ENCODE measurements around the gene NEGR1. TPM values are rescaled to one million over a fixed set of nuclear protein-coding genes. Genes with fewer than 3 reads are reported as not detected.

NEGR1 gene
- total and polyA plus RNA-seq, 9 of the 15 experiments (the other 6 are each of a cell fraction or from before 2014, with no cell fraction given) = not detected

DNA sequence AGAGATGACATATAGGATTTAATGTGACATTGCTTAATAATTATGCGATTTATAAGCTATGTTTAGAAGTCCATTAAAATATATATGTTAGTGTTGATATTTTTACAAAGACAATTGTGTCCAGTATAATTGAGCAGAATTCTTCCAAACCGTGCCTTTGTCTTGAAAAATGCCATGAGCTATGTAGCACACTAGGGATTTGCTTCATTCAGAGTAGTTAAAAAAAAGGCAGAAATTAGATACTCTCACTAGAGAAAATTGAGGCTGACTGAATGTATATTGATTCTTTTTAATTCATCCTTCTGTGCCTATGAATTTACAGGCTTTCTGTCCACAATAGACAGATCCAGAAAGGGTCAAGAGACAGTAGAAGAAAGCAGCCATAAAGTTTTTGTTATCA, 429.0 kb downstream of the NEGR1 start:
- no TSS peak for BruUV-seq (replicated peaks)
- in situ Hi-C loops (cut with MboI) = no loop called here

More for the DNA sequence above, 429.0 kb downstream of the NEGR1 start:
- H3K27ac ChIP-seq (ENCODE audit: extremely low read depth, low read depth, low read length) = no peak overlapping the region
- WGBS (ENCODE audit: insufficient coverage, low coverage, missing lambda C conversion rate) = 11% methylated on average over 2 of the region's 2 CpGs
- no peaks in the 10 kb centered on the region for H3K9me1 ChIP-seq (ENCODE audit: control insufficient read depth, insufficient read depth, low read length)
- no peak overlapping the region for H3K4me3 ChIP-seq
- H4K20me1 ChIP-seq (replicated peaks; ENCODE audit: control insufficient read depth, insufficient read depth, low read length) = no peaks in the 10 kb centered on the region
- ChIA-PET CTCF (ENCODE audit: low intra/inter-chr PET ratio) (no interaction called here), POLR2A (no interaction called here)
- intact Hi-C loops (cut with micrococcal nuclease) = no loop called here
- ATAC-seq = no peak
- H3K79me2 ChIP-seq (ENCODE audit: control insufficient read depth, insufficient read depth, low read length) = no peaks in the 10 kb centered on the region
- no peak for FAIRE-seq
- no peaks in the 10 kb centered on the region for H3K9me3 ChIP-seq (replicated peaks; ENCODE audit: control insufficient read depth, insufficient read depth, low read depth, low read length)
- H3K4me2 ChIP-seq (ENCODE audit: insufficient read depth, low read length) = no peak overlapping the region
- no peak overlapping the region for H3K9ac ChIP-seq (ENCODE audit: insufficient read depth in 1 of 2, low read depth in 2 of 2, low read length in 2 of 2)
- no peaks in the 10 kb centered on the region for H3K4me1 ChIP-seq (replicated peaks in 1 of 2; ENCODE audit: control insufficient read depth in 2 of 2, insufficient read depth in 2 of 2, low read length in 2 of 2)
- no peaks in the 10 kb centered on the region for H3K36me3 ChIP-seq (ENCODE audit: control insufficient read depth, insufficient read depth, low read length)
- TF ChIP-seq ZNF707 (CRISPR knock-in tag; conservative IDR thresholded peaks at IDR 0.05) = no peak
- TF ChIP-seq NFXL1 (CRISPR knock-in tag; IDR thresholded peaks at IDR 0.05) = no peak
- TF ChIP-seq, protein P1, sequence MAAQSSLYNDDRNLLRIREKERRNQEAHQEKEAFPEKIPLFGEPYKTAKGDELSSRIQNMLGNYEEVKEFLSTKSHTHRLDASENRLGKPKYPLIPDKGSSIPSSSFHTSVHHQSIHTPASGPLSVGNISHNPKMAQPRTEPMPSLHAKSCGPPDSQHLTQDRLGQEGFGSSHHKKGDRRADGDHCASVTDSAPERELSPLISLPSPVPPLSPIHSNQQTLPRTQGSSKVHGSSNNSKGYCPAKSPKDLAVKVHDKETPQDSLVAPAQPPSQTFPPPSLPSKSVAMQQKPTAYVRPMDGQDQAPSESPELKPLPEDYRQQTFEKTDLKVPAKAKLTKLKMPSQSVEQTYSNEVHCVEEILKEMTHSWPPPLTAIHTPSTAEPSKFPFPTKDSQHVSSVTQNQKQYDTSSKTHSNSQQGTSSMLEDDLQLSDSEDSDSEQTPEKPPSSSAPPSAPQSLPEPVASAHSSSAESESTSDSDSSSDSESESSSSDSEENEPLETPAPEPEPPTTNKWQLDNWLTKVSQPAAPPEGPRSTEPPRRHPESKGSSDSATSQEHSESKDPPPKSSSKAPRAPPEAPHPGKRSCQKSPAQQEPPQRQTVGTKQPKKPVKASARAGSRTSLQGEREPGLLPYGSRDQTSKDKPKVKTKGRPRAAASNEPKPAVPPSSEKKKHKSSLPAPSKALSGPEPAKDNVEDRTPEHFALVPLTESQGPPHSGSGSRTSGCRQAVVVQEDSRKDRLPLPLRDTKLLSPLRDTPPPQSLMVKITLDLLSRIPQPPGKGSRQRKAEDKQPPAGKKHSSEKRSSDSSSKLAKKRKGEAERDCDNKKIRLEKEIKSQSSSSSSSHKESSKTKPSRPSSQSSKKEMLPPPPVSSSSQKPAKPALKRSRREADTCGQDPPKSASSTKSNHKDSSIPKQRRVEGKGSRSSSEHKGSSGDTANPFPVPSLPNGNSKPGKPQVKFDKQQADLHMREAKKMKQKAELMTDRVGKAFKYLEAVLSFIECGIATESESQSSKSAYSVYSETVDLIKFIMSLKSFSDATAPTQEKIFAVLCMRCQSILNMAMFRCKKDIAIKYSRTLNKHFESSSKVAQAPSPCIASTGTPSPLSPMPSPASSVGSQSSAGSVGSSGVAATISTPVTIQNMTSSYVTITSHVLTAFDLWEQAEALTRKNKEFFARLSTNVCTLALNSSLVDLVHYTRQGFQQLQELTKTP (IDR thresholded peaks at IDR 0.05; ENCODE audit: low read depth in 1 of 2, partially characterized antibody in 2 of 2) = no peak
- TF ChIP-seq POLR2G (IDR thresholded peaks at IDR 0.05; ENCODE audit: low read depth, low read length) = no peak
- no peak for TF ChIP-seq ZNF780A (CRISPR knock-in tag; IDR thresholded peaks at IDR 0.05)
- TF ChIP-seq RBM14 (IDR thresholded peaks at IDR 0.05; ENCODE audit: borderline replicate concordance, insufficient read depth, low read depth, low read length) = no peak
- TF ChIP-seq, protein P2, sequence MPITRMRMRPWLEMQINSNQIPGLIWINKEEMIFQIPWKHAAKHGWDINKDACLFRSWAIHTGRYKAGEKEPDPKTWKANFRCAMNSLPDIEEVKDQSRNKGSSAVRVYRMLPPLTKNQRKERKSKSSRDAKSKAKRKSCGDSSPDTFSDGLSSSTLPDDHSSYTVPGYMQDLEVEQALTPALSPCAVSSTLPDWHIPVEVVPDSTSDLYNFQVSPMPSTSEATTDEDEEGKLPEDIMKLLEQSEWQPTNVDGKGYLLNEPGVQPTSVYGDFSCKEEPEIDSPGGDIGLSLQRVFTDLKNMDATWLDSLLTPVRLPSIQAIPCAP (CRISPR knock-in tag; IDR thresholded peaks at IDR 0.05; ENCODE audit: borderline replicate concordance) = no peak
- no peak for TF ChIP-seq ZNF76 (CRISPR knock-in tag; IDR thresholded peaks at IDR 0.05; ENCODE audit: borderline replicate concordance)
- no peak for TF ChIP-seq KAT8 (IDR thresholded peaks at IDR 0.05; ENCODE audit: low read depth)
- no peak for TF ChIP-seq SMAD3 (CRISPR knock-in tag; conservative IDR thresholded peaks at IDR 0.05)
- TF ChIP-seq, protein P3, sequence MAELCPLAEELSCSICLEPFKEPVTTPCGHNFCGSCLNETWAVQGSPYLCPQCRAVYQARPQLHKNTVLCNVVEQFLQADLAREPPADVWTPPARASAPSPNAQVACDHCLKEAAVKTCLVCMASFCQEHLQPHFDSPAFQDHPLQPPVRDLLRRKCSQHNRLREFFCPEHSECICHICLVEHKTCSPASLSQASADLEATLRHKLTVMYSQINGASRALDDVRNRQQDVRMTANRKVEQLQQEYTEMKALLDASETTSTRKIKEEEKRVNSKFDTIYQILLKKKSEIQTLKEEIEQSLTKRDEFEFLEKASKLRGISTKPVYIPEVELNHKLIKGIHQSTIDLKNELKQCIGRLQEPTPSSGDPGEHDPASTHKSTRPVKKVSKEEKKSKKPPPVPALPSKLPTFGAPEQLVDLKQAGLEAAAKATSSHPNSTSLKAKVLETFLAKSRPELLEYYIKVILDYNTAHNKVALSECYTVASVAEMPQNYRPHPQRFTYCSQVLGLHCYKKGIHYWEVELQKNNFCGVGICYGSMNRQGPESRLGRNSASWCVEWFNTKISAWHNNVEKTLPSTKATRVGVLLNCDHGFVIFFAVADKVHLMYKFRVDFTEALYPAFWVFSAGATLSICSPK (IDR thresholded peaks at IDR 0.05; ENCODE audit: borderline replicate concordance) = no peak
- TF ChIP-seq KAT2B (IDR thresholded peaks at IDR 0.05; ENCODE audit: low read depth, low read length) = no peak
- no peak for TF ChIP-seq ZBTB1 (CRISPR knock-in tag; IDR thresholded peaks at IDR 0.05; ENCODE audit: borderline replicate concordance, low read depth)
- TF ChIP-seq, protein P4, sequence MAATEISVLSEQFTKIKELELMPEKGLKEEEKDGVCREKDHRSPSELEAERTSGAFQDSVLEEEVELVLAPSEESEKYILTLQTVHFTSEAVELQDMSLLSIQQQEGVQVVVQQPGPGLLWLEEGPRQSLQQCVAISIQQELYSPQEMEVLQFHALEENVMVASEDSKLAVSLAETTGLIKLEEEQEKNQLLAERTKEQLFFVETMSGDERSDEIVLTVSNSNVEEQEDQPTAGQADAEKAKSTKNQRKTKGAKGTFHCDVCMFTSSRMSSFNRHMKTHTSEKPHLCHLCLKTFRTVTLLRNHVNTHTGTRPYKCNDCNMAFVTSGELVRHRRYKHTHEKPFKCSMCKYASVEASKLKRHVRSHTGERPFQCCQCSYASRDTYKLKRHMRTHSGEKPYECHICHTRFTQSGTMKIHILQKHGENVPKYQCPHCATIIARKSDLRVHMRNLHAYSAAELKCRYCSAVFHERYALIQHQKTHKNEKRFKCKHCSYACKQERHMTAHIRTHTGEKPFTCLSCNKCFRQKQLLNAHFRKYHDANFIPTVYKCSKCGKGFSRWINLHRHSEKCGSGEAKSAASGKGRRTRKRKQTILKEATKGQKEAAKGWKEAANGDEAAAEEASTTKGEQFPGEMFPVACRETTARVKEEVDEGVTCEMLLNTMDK (IDR thresholded peaks at IDR 0.05; ENCODE audit: borderline replicate concordance, insufficient read depth, low read depth, low read length, poor library complexity, severe bottlenecking) = no peak
- no peak for DNase-seq (ENCODE audit: extremely low read depth in 1 of 4, low spot score in 3 of 4)
- no peak overlapping the region for H2AFZ ChIP-seq (ENCODE audit: low read depth, low read length)
- no peaks in the 10 kb centered on the region for H3K27me3 ChIP-seq (ENCODE audit: control insufficient read depth in 2 of 2, insufficient read depth in 2 of 2, low read length in 2 of 2)
